LNCaP clone FGC (cell line): ENCODE data around the gene CAPRIN1.

Experiments used
- DNase-seq: peaks from one replicate; pipeline ENCODE4 v3.0.0-alpha.2; 2011; ENCODE audit warnings: low read depth
- H3K4me3 ChIP-seq: 2 replicates; pipeline ENCODE4 v1.5.1; 2011; ENCODE audit warnings: mild to moderate bottlenecking, low read depth, low read length, control low read depth
- TF ChIP-seq, protein P1 (sequence below): IDR thresholded peaks from 2 replicates; pipeline ENCODE4 v1.5.1; 2012; ENCODE audit warnings: mild to moderate bottlenecking; ENCODE audit not compliant: control insufficient read depth, insufficient read depth; ENCODE audit errors: extremely low read depth

CAPRIN1 gene, protein sequence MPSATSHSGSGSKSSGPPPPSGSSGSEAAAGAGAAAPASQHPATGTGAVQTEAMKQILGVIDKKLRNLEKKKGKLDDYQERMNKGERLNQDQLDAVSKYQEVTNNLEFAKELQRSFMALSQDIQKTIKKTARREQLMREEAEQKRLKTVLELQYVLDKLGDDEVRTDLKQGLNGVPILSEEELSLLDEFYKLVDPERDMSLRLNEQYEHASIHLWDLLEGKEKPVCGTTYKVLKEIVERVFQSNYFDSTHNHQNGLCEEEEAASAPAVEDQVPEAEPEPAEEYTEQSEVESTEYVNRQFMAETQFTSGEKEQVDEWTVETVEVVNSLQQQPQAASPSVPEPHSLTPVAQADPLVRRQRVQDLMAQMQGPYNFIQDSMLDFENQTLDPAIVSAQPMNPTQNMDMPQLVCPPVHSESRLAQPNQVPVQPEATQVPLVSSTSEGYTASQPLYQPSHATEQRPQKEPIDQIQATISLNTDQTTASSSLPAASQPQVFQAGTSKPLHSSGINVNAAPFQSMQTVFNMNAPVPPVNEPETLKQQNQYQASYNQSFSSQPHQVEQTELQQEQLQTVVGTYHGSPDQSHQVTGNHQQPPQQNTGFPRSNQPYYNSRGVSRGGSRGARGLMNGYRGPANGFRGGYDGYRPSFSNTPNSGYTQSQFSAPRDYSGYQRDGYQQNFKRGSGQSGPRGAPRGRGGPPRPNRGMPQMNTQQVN

DNA sequence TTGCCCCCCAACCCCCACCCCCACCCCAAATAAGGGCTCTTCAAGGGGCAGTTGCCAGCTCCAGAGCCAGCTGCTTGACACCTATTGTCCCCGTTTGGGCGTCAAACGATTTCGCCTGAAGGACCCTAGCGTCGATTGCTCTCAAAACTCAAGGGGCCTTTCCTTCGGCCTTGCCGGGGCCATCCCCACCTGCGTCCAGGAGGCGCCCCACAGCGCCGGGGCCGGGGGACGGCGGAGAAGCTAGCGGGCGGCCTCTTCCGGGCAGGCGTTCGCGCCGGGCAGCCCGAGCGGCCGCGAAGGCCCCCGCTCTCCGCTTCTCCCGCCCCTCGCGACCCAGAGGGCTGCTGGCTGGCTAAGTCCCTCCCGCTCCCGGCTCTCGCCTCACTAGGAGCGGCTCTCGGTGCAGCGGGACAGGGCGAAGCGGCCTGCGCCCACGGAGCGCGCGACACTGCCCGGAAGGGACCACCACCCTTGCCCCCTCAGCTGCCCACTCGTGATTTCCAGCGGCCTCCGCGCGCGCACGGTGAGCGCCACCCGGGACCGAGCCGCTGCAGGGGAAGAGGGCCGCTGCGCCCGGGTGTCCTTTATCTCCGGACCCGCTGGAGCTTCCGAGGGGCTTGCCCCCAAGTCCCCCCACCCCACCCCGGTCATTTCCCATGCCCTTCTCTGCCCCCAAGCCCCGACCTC lies at the start of gene CAPRIN1:
Gene CAPRIN1, plus strand, starts transcription at position 383 of the 687 bp plus-strand sequence. CDS start 690 bp downstream, outside the sequence.
- peak within 1 kb of the TSS; percentile 98 for H3K4me3 ChIP-seq
- peak; percentile 80 for DNase-seq
- TF ChIP-seq, protein P1, sequence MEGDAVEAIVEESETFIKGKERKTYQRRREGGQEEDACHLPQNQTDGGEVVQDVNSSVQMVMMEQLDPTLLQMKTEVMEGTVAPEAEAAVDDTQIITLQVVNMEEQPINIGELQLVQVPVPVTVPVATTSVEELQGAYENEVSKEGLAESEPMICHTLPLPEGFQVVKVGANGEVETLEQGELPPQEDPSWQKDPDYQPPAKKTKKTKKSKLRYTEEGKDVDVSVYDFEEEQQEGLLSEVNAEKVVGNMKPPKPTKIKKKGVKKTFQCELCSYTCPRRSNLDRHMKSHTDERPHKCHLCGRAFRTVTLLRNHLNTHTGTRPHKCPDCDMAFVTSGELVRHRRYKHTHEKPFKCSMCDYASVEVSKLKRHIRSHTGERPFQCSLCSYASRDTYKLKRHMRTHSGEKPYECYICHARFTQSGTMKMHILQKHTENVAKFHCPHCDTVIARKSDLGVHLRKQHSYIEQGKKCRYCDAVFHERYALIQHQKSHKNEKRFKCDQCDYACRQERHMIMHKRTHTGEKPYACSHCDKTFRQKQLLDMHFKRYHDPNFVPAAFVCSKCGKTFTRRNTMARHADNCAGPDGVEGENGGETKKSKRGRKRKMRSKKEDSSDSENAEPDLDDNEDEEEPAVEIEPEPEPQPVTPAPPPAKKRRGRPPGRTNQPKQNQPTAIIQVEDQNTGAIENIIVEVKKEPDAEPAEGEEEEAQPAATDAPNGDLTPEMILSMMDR = no peak

DNA sequence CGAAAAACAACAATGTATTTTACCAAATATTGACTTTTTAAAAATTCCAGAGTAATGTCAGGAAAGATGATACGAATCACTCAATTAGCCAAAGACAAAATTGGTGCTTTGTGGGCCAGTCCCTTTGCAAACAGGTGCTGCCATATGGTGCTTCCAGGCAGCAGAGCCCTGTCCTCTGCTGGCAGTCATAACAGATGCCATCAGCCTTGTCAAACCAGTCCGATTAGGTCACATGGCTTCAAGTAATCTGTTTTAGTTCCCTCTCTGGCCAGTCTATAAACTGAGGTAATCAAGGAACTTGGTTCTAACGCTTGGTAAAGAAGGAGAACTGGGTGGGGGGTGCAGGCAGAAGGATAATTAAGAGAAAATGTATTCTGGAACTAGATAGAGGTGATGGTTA lies 49.1 kb upstream of the CAPRIN1 start:
- H3K4me3 ChIP-seq = no peak overlapping the region
- TF ChIP-seq, protein P1 = 0 out of 2 replicates have a peak, but pooled peaks have one; percentile 10
- peak; percentile 92 for DNase-seq

DNA sequence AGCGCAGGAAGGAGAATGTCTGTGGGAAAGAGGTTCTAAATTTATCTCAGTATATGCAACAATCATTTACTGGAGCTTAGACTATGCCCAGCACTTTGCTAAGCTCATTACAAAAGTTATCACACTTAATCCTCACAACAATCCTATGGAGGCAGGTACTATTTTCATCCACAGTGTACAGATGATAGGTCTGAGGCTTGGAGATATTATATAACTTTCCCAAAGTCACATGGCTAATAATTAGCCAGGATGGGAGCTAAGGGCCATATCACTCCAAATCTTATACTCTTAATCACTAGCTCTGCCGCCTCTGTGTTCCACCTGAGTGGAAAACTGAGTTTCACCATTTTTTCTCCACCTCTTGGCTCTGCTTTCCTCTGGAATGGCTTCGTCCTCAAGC lies 47.3 kb upstream of the CAPRIN1 start:
- TF ChIP-seq, protein P1 = no peak
- no peak for DNase-seq
- H3K4me3 ChIP-seq = no peak overlapping the region

DNA sequence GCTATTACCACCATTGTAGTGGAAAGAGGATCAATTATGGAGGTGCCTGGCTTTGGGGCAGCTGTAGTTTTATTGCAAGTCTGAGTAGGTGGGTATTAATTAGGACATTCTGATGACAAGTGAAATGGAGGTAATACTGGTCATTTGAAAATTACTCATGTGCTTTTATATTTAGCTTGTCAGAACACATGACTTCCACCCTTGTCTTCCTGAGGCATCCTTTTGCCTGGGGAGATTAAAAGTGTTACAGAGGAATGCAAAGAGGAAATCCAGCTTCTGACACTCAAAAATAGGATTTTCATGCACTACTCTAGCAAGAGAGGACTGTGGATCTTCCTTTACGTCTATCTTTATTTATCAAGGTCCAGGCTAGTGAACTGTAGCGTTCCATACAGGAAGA lies 44.7 kb upstream of the CAPRIN1 start:
- TF ChIP-seq, protein P1 = no peak
- H3K4me3 ChIP-seq = no peak overlapping the region
- no peak for DNase-seq

DNA sequence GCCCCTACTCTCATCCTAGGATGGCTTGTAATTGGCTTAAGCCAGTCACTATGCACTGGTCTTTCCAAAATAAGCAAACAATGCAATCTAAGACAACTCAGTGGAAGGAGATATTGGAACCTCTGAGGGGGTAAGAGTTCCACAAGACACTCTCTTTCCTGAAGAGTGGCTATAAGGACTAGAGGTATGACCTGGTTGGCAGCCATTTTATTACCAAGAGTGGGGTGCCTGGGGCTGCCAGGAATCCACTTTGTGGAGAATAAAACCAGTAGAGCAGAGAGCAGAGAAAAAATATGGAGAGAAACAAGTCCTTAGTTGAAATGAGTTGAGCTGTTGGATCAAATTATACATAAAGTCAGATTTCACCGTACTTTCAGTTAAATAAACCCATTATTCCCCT lies 38.8 kb upstream of the CAPRIN1 start:
- H3K4me3 ChIP-seq = no peak overlapping the region
- TF ChIP-seq, protein P1 = no peak

DNA sequence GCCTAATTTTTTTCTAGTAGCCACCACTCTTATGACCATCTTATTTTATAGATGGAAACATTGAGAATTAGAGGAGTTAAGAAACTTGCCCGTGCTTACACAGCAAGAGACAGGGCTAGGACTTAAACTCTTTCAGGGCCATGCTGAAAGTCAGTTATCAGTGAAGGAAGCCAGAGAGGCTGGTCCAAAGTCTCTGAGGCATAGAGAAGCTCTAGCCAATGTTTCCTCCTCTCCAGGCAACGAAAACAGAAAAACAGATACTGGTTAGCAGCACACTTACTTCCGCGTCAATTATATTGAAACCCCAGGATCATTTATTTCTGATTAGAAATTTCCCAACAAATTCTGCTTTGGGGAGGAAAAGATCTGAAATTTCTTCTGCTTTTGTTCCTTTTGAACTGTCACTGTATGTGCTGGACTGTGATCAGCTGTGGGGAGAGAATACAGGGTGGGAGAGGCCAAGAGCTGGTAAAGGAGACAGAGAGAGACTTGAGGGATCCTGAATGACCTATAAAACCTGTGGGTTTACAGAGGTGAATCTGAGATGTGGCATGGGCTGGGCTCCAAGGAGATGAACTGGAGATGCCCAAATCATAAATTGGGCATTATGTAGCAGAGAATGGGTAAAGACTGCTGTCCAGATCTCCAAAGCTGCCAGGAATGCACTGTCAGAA lies 37.5 kb upstream of the CAPRIN1 start:
- no peak overlapping the region for H3K4me3 ChIP-seq
- TF ChIP-seq, protein P1 = no peak
- no peak for DNase-seq

More for the DNA sequence above, 38.8 kb upstream of the CAPRIN1 start:
- DNase-seq = no peak
